ENCODE data around the gene ECI1. TPM values are rescaled to one million over a fixed set of nuclear protein-coding genes. Genes with fewer than 3 reads are reported as not detected.
"Not testable (repeated sequence)": the region's sequence is repeated elsewhere in the genome, so short reads cannot be mapped to it uniquely, and the experiment has no call there.

The ECI1 gene
- polyA plus RNA-seq, 4 donors = 86.1 to 246 (median 166) TPM

- 95 to 97% (median 96%) methylated on average over 18 to 19 of the region's 19 CpGs for WGBS, 3 donors
- Histone ChIP-seq H3K4me3 (ENCODE audit: low read depth in 1 of 3, low read length in 3 of 3) (no peak overlapping the region), H3K27ac (ENCODE audit: low read depth in 1 of 3, low read length in 2 of 3) (no peak overlapping the region), H3K4me1 (ENCODE audit: control insufficient read depth in 3 of 3, insufficient read depth in 2 of 3, low read depth in 1 of 3, low read length in 2 of 3) (peaks cover 0 to 9% (median 0%) of the 10 kb centered on the region in 3 donors), H3K9me3 (ENCODE audit: control insufficient read depth in 2 of 2, insufficient read depth in 1 of 2, low read depth in 1 of 2, low read length in 1 of 2) (no peaks in the 10 kb centered on the region), H3K27me3 (ENCODE audit: control insufficient read depth in 3 of 3, insufficient read depth in 3 of 3, low read length in 3 of 3) (peaks cover 0 to under 1% (median 0%) of the 10 kb centered on the region in 3 donors), H3K36me3 (ENCODE audit: control insufficient read depth in 3 of 3, insufficient read depth in 2 of 3, low read depth in 1 of 3, low read length in 3 of 3) (peaks cover 2 to 87% (median 8%) of the 10 kb centered on the region in 3 donors)
- DNase-seq (no peak), FAIRE-seq (no peak)
Observed at GRCh38 chr16:2243031-2243528, 8.3 kb downstream of the ECI1 start.

- H3K4me3 ChIP-seq (ENCODE audit: low read depth in 1 of 3, low read length in 3 of 3) = no peak overlapping the region
- peaks cover 0 to 14% (median 0%) of the 10 kb centered on the region in 3 donors for H3K4me1 ChIP-seq (ENCODE audit: control insufficient read depth in 3 of 3, insufficient read depth in 2 of 3, low read depth in 1 of 3, low read length in 2 of 3)
- no peak overlapping the region for H3K27ac ChIP-seq (ENCODE audit: low read depth in 1 of 3, low read length in 2 of 3)
- no peaks in the 10 kb centered on the region for H3K9me3 ChIP-seq (ENCODE audit: control insufficient read depth in 2 of 2, insufficient read depth in 1 of 2, low read depth in 1 of 2, low read length in 1 of 2)
- H3K36me3 ChIP-seq (ENCODE audit: control insufficient read depth in 3 of 3, insufficient read depth in 2 of 3, low read depth in 1 of 3, low read length in 3 of 3) = peaks cover 2 to 86% (median 8%) of the 10 kb centered on the region in 3 donors
- peaks cover 0 to 6% (median 0%) of the 10 kb centered on the region in 3 donors for H3K27me3 ChIP-seq (ENCODE audit: control insufficient read depth in 3 of 3, insufficient read depth in 3 of 3, low read length in 3 of 3)
- no peak for FAIRE-seq
- no peak for DNase-seq
- WGBS, 3 donors = 81 to 86% (median 83%) methylated on average over 11 of the region's 11 CpGs
Observed at GRCh38 chr16:2242598-2242997, 8.8 kb downstream of the ECI1 start.

GRCh38 chr16:2240331-2240730 is 11.1 kb downstream of the ECI1 start:
- peaks cover 2 to 74% (median 13%) of the 10 kb centered on the region in 3 donors for H3K36me3 ChIP-seq (ENCODE audit: control insufficient read depth in 3 of 3, insufficient read depth in 2 of 3, low read depth in 1 of 3, low read length in 3 of 3)
- H3K9me3 ChIP-seq (ENCODE audit: control insufficient read depth in 2 of 2, insufficient read depth in 1 of 2, low read depth in 1 of 2, low read length in 1 of 2); FAIRE-seq; DNase-seq; H3K4me3 ChIP-seq (ENCODE audit: low read depth in 1 of 3, low read length in 3 of 3); H3K27ac ChIP-seq (ENCODE audit: low read depth in 1 of 3, low read length in 2 of 3): not testable (repeated sequence)
- 79 to 85% (median 80%) methylated on average over 9 of the region's 9 CpGs for WGBS, 3 donors
- peaks cover 0 to 28% (median 6%) of the 10 kb centered on the region in 3 donors for H3K27me3 ChIP-seq (ENCODE audit: control insufficient read depth in 3 of 3, insufficient read depth in 3 of 3, low read length in 3 of 3)
- peaks cover 0 to 30% (median 0%) of the 10 kb centered on the region in 3 donors for H3K4me1 ChIP-seq (ENCODE audit: control insufficient read depth in 3 of 3, insufficient read depth in 2 of 3, low read depth in 1 of 3, low read length in 2 of 3)

- peak in 1 of 2 donors; percentile 51 for DNase-seq
- H3K9me3 ChIP-seq (ENCODE audit: control insufficient read depth in 2 of 2, insufficient read depth in 1 of 2, low read depth in 1 of 2, low read length in 1 of 2) = no peaks in the 10 kb centered on the region
- no peak overlapping the region for H3K27ac ChIP-seq (ENCODE audit: low read depth in 1 of 3, low read length in 2 of 3)
- H3K27me3 ChIP-seq (ENCODE audit: control insufficient read depth in 3 of 3, insufficient read depth in 3 of 3, low read length in 3 of 3) = peaks cover 2 to 30% (median 6%) of the 10 kb centered on the region in 3 donors
- H3K36me3 ChIP-seq (ENCODE audit: control insufficient read depth in 3 of 3, insufficient read depth in 2 of 3, low read depth in 1 of 3, low read length in 3 of 3) = peaks cover 2 to 74% (median 15%) of the 10 kb centered on the region in 3 donors
- WGBS, 3 donors = 36 to 65% (median 46%) methylated on average over 15 of the region's 15 CpGs
- H3K4me1 ChIP-seq (ENCODE audit: control insufficient read depth in 3 of 3, insufficient read depth in 2 of 3, low read depth in 1 of 3, low read length in 2 of 3) = peaks cover 0 to 30% (median 0%) of the 10 kb centered on the region in 3 donors
- no peak overlapping the region for H3K4me3 ChIP-seq (ENCODE audit: low read depth in 1 of 3, low read length in 3 of 3)
- FAIRE-seq = no peak
Observed at GRCh38 chr16:2238838-2239675, 12.3 kb downstream of the ECI1 start.

- Histone ChIP-seq H3K4me1 (ENCODE audit: control insufficient read depth in 3 of 3, insufficient read depth in 2 of 3, low read depth in 1 of 3, low read length in 2 of 3) (peaks cover 0 to 30% (median 0%) of the 10 kb centered on the region in 3 donors), H3K36me3 (ENCODE audit: control insufficient read depth in 3 of 3, insufficient read depth in 2 of 3, low read depth in 1 of 3, low read length in 3 of 3) (peaks cover 6 to 74% (median 15%) of the 10 kb centered on the region in 3 donors), H3K27ac (ENCODE audit: low read depth in 1 of 3, low read length in 2 of 3) (no peak overlapping the region), H3K4me3 (ENCODE audit: low read depth in 1 of 3, low read length in 3 of 3) (no peak overlapping the region), H3K27me3 (ENCODE audit: control insufficient read depth in 3 of 3, insufficient read depth in 3 of 3, low read length in 3 of 3) (peaks cover 2 to 30% (median 6%) of the 10 kb centered on the region in 3 donors), H3K9me3 (ENCODE audit: control insufficient read depth in 2 of 2, insufficient read depth in 1 of 2, low read depth in 1 of 2, low read length in 1 of 2) (no peaks in the 10 kb centered on the region)
- DNase-seq (peak in 1 of 2 donors; percentile 50), FAIRE-seq (no peak)
- WGBS, 3 donors = 22 to 48% (median 32%) methylated on average over 15 to 18 of the region's 18 CpGs
Observed at GRCh38 chr16:2238150-2238837, 13.1 kb downstream of the ECI1 start.

- DNase-seq (peak in 1 of 2 donors; percentile 47), FAIRE-seq (no peak)
- Histone ChIP-seq H3K36me3 (ENCODE audit: control insufficient read depth in 3 of 3, insufficient read depth in 2 of 3, low read depth in 1 of 3, low read length in 3 of 3) (peaks cover 6 to 74% (median 18%) of the 10 kb centered on the region in 3 donors), H3K9me3 (ENCODE audit: control insufficient read depth in 2 of 2, insufficient read depth in 1 of 2, low read depth in 1 of 2, low read length in 1 of 2) (no peaks in the 10 kb centered on the region), H3K27ac (ENCODE audit: low read depth in 1 of 3, low read length in 2 of 3) (no peak overlapping the region), H3K4me3 (ENCODE audit: low read depth in 1 of 3, low read length in 3 of 3) (no peak overlapping the region), H3K4me1 (ENCODE audit: control insufficient read depth in 3 of 3, insufficient read depth in 2 of 3, low read depth in 1 of 3, low read length in 2 of 3) (peaks cover 0 to 30% (median 0%) of the 10 kb centered on the region in 3 donors), H3K27me3 (ENCODE audit: control insufficient read depth in 3 of 3, insufficient read depth in 3 of 3, low read length in 3 of 3) (peaks cover 2 to 30% (median 6%) of the 10 kb centered on the region in 3 donors)
- WGBS, 3 donors = 9 to 15% (median 14%) methylated on average over 62 to 65 of the region's 65 CpGs
Observed at GRCh38 chr16:2237493-2238149, 13.8 kb downstream of the ECI1 start.

GRCh38 chr16:2237102-2237482 is 14.3 kb downstream of the ECI1 start:
- no peak overlapping the region for H3K27ac ChIP-seq (ENCODE audit: low read depth in 1 of 3, low read length in 2 of 3)
- 5 to 11% (median 5%) methylated on average over 33 to 40 of the region's 40 CpGs for WGBS, 3 donors
- H3K9me3 ChIP-seq (ENCODE audit: control insufficient read depth in 2 of 2, insufficient read depth in 1 of 2, low read depth in 1 of 2, low read length in 1 of 2) = no peaks in the 10 kb centered on the region
- H3K36me3 ChIP-seq (ENCODE audit: control insufficient read depth in 3 of 3, insufficient read depth in 2 of 3, low read depth in 1 of 3, low read length in 3 of 3) = peaks cover 6 to 74% (median 23%) of the 10 kb centered on the region in 3 donors
- peak overlapping the region in 2 of 3 donors; percentile 15 to 16 for H3K4me3 ChIP-seq (ENCODE audit: low read depth in 1 of 3, low read length in 3 of 3)
- FAIRE-seq = no peak
- DNase-seq = peak in 1 of 2 donors; percentile 31
- peaks cover 0 to 30% (median 0%) of the 10 kb centered on the region in 3 donors for H3K4me1 ChIP-seq (ENCODE audit: control insufficient read depth in 3 of 3, insufficient read depth in 2 of 3, low read depth in 1 of 3, low read length in 2 of 3)
- H3K27me3 ChIP-seq (ENCODE audit: control insufficient read depth in 3 of 3, insufficient read depth in 3 of 3, low read length in 3 of 3) = peaks cover 2 to 30% (median 6%) of the 10 kb centered on the region in 3 donors
